Skeletal muscle satellite cell (primary cell): ENCODE measurements around the gene RTN4.
"Not testable (repeated sequence)": the region's sequence is repeated elsewhere in the genome, so short reads cannot be mapped to it uniquely, and the experiment has no call there.

Experiments
- H3K27me3 ChIP-seq: 2 replicates; pipeline ENCODE4 v1.7.0; 2013; ENCODE audit warnings: low read length; ENCODE audit not compliant: control insufficient read depth, insufficient read depth
- H3K36me3 ChIP-seq: 2 replicates; pipeline ENCODE4 v1.7.0; 2013; ENCODE audit warnings: mild to moderate bottlenecking, control low read depth, low read length; ENCODE audit not compliant: insufficient read depth
- H3K4me1 ChIP-seq: 2 replicates; pipeline ENCODE4 v1.7.0; 2013; ENCODE audit warnings: low read length; ENCODE audit not compliant: control insufficient read depth, insufficient read depth
- H3K4me2 ChIP-seq: 2 replicates; pipeline ENCODE4 v1.7.0; 2013; ENCODE audit warnings: mild to moderate bottlenecking, low read length
- H3K4me3 ChIP-seq: 2 replicates; pipeline ENCODE4 v1.7.0; 2013; ENCODE audit warnings: low read length
- H3K9ac ChIP-seq: 2 replicates; pipeline ENCODE4 v1.7.0; 2013; ENCODE audit warnings: mild to moderate bottlenecking, low read depth, low read length, moderate library complexity
- H3K9me3 ChIP-seq: replicated peaks from 2 replicates; pipeline ENCODE4 v1.7.0; 2013; ENCODE audit warnings: mild to moderate bottlenecking, control low read depth, low read length

RTN4 gene

GRCh38 chr2:55088400-55088799, 38.1 kb upstream of the RTN4 start:
- Histone ChIP-seq H3K4me3 (no peak overlapping the region), H3K36me3 (no peaks in the 10 kb centered on the region), H3K4me1 (peaks cover 20% of the 10 kb centered on the region), H3K4me2 (no peak overlapping the region), H3K9ac (no peak overlapping the region), H3K9me3 (no peaks in the 10 kb centered on the region), H3K27me3 (no peaks in the 10 kb centered on the region)

DNA sequence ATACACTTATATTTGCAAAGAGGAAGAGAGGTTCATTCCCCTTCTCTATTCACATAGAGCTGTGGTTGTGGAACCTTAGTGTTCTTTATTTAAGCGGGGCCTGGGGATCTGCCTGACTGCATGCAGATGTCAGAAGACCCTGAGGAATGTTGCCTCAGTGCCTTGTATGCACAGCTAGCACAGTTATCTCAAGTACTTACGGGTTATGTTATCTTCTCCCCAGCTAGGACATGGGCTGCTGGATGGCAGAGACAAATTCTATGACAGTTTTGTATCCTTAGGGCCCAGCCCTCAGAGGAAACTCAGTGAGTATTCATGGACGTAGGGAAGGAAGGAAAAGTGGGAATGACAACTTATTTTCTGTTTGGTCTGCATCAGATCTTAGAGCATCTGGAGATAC, 37.7 kb upstream of the RTN4 start:
- Histone ChIP-seq H3K36me3 (no peaks in the 10 kb centered on the region), H3K4me1 (peaks cover 16% of the 10 kb centered on the region), H3K9me3 (no peaks in the 10 kb centered on the region), H3K9ac (no peak overlapping the region), H3K27me3 (no peaks in the 10 kb centered on the region), H3K4me3 (no peak overlapping the region), H3K4me2 (no peak overlapping the region)

- no peak overlapping the region for H3K4me3 ChIP-seq
- no peak overlapping the region for H3K4me2 ChIP-seq
- peaks cover 16% of the 10 kb centered on the region for H3K4me1 ChIP-seq
- no peaks in the 10 kb centered on the region for H3K9me3 ChIP-seq
- H3K36me3 ChIP-seq, result no peaks in the 10 kb centered on the region
- no peaks in the 10 kb centered on the region for H3K27me3 ChIP-seq
- H3K9ac ChIP-seq, result no peak overlapping the region
These were observed 37.2 kb upstream of the RTN4 start for GRCh38 chr2:55087501-55087900.

DNA sequence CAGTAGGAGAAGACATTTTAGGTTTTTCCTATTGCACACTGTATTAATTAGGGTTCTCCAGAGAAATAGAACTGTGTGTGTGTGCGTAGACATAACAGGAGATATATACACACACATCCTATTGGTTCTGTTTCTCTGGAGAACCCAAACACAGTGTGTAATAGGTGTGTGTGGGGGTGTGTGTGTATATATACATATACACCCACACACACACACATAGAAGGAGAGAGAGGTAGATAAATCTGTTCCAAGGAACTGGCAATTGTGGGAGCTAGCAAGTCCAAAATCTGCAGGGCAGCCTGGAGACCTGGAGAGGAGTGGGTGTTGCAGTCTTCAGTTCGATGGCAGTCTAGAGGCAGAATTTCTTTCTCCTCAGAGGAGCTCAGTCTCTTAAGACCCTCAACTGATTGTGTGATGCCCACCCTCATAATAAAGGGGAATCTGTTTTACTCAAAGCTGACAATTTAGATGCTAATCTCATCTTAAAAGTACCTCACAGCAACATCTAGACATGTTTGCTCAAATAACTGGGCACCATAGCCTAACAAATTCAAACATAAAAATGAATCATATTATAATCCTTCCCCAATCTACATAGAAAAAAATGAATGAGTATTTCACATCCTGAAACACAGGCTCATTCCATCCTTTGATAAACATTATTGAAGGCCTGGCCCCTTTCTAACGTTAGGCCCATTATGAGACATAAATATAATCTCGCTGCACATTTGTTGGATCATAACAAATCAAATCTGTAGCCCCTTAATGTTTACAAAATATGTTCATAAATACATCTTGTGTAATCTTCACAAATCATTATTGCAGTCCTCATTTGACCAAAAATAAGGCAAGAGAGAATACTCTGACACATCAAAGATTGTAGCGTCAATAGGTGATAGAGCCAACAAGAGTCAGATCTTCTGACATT, 35.1 kb upstream of the RTN4 start:
- Histone ChIP-seq H3K36me3 (no peaks in the 10 kb centered on the region), H3K4me2 (no peak overlapping the region), H3K9me3 (no peaks in the 10 kb centered on the region), H3K27me3 (no peaks in the 10 kb centered on the region), H3K4me1 (peaks cover 9% of the 10 kb centered on the region), H3K9ac (no peak overlapping the region), H3K4me3 (no peak overlapping the region)

DNA sequence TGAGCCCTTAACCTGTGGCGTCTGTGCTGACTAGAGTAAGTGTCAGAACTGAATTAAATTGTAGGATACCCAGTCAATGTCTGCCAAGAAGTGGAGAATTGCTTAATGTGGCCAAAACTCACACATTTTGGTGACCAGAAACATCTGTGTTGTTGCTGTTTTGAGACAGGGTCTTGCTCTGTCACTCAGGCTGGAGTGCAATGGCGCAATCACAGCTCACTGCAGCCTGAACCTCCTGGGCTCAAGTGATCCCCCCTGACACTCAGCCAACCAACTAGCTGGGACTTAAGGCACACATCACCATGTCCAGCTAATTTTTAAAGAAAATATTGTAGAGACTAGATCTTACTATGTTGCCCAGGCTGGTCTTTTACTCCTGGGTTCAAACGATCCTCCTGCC, 34.4 kb upstream of the RTN4 start:
- H3K36me3 ChIP-seq, result no peaks in the 10 kb centered on the region
- H3K27me3 ChIP-seq, result no peaks in the 10 kb centered on the region
- H3K9me3 ChIP-seq, result no peaks in the 10 kb centered on the region
- no peak overlapping the region for H3K9ac ChIP-seq
- no peak overlapping the region for H3K4me3 ChIP-seq
- H3K4me1 ChIP-seq, result peaks cover 8% of the 10 kb centered on the region
- H3K4me2 ChIP-seq, result no peak overlapping the region

GRCh38 chr2:55080204-55080738, 30.0 kb upstream of the RTN4 start:
- Histone ChIP-seq H3K9me3 (no peaks in the 10 kb centered on the region), H3K27me3 (no peaks in the 10 kb centered on the region), H3K36me3 (no peaks in the 10 kb centered on the region), H3K9ac (no peak overlapping the region), H3K4me1 (no peaks in the 10 kb centered on the region), H3K4me3 (no peak overlapping the region), H3K4me2 (no peak overlapping the region)

DNA sequence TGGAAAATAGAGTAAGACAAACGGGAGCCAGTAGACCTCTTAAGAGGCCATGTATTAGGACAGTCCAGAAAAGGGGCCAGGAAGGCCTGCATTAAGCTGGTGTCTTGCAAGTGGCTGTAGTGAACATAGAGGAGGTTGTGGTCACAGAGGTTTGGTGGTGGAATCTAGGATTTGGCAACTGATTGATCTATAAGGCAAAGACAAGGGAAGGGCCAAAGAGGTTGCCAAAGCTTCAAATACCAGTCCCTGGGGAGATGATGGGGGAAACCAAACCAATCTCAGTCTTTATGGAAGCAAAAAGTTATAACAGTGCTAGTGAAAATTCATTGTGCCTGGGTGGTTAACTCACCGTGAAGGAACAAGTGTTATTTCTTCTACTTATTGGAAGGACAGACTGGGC, 28.7 kb upstream of the RTN4 start:
- Histone ChIP-seq H3K4me1 (no peaks in the 10 kb centered on the region), H3K4me3 (no peak overlapping the region), H3K9me3 (no peaks in the 10 kb centered on the region), H3K36me3 (no peaks in the 10 kb centered on the region), H3K27me3 (no peaks in the 10 kb centered on the region), H3K4me2 (no peak overlapping the region), H3K9ac (no peak overlapping the region)

DNA sequence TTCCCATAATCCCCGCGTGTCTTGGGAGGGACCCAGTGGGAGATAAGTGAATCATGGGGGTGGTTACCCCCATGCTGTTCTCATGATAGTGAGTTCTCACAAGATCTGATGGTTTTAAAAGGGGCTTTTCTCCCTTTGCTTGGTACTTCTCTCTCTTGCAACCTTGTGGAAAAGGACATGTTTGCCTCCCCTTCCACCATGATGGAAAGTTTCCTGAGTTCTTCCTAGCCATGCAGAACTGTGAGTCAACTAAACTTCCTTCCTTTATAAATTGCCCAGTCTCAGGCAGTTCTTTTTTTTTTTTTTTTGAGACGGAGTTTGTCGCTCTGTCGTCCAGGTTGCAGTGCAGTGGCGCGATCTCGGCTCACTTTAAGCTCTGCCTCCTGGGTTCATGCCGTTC, 26.5 kb upstream of the RTN4 start:
- no peak overlapping the region for H3K4me3 ChIP-seq
- H3K4me2 ChIP-seq, result no peak overlapping the region
- H3K9me3 ChIP-seq, result no peaks in the 10 kb centered on the region
- H3K36me3 ChIP-seq, result no peaks in the 10 kb centered on the region
- no peaks in the 10 kb centered on the region for H3K4me1 ChIP-seq
- no peaks in the 10 kb centered on the region for H3K27me3 ChIP-seq
- no peak overlapping the region for H3K9ac ChIP-seq

DNA sequence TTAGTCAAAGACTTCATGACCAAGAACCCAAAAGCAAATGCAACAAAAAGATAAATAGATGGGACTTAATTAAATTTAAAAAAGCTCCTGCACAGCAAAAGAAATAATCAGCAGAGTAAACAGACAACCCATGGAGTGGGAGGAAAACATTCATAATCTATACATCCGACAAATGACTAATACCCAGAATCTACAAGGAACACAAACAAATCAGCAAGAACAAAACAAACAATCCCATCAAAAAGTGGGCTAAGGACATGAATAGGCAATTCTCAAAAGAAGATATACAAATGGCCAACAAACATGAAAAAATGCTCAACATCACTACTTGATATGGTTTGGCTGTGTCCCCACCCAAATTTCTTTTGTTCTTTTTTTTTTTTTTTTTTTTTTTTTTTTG, 25.8 kb upstream of the RTN4 start:
- H3K4me3 ChIP-seq, H3K9me3 ChIP-seq, H3K9ac ChIP-seq, H3K27me3 ChIP-seq, H3K36me3 ChIP-seq, H3K4me2 ChIP-seq, H3K4me1 ChIP-seq: not testable (repeated sequence)

GRCh38 chr2:55073000-55073983, 23.0 kb upstream of the RTN4 start:
- no peak overlapping the region for H3K9ac ChIP-seq
- H3K36me3 ChIP-seq, result no peaks in the 10 kb centered on the region
- no peaks in the 10 kb centered on the region for H3K27me3 ChIP-seq
- no peaks in the 10 kb centered on the region for H3K4me1 ChIP-seq
- H3K9me3 ChIP-seq, result no peaks in the 10 kb centered on the region
- H3K4me3 ChIP-seq, result no peak overlapping the region
- no peak overlapping the region for H3K4me2 ChIP-seq

- H3K36me3 ChIP-seq, result no peaks in the 10 kb centered on the region
- no peaks in the 10 kb centered on the region for H3K9me3 ChIP-seq
- no peak overlapping the region for H3K9ac ChIP-seq
- no peak overlapping the region for H3K4me2 ChIP-seq
- H3K4me1 ChIP-seq, result no peaks in the 10 kb centered on the region
- H3K4me3 ChIP-seq, result no peak overlapping the region
- no peaks in the 10 kb centered on the region for H3K27me3 ChIP-seq
These were observed 13.6 kb upstream of the RTN4 start for GRCh38 chr2:55063713-55064323.
